Natural killer cell treated with Interleukin-12 subunit alpha and Interleukin-12 subunit beta and Interleukin-15 and Interleukin-18, amount 100 ng/mL, for 72 hours (primary cell): ENCODE results near the gene INF2. TPM values are rescaled to one million over a fixed set of nuclear protein-coding genes. Genes with fewer than 3 reads are reported as not detected.
A peak's percentile ranks its signal among the peaks of the same experiment; 100 is the strongest.

ENCODE experiments used
- ATAC-seq, 2 donors: fragments of 150-1000 bp; cut with Tn5 transposase in 1 of 2; sonication (Bioruptor Pico), chemical (Tn5 transposase) in 1 of 2; 2 replicates each; pipeline ENCODE4 v1.10.0; 2021
- DNase-seq: peaks from one replicate; pipeline ENCODE4 v3.0.0; 2022; ENCODE audit warnings: low spot score
- H3K27ac Mint-ChIP-seq, 2 donors: 1 replicate in 1 of 2; 2 replicates in 1 of 2; pipeline ENCODE4 v1.8.0; 2022; ENCODE audit warnings: mixed read lengths in 2 of 2, mild to moderate bottlenecking in 1 of 2, moderate library complexity in 1 of 2
- H3K27me3 Mint-ChIP-seq, 2 donors: 1 replicate in 1 of 2; 2 replicates in 1 of 2; pipeline ENCODE4 v1.8.0; 2022; ENCODE audit warnings: mixed read lengths in 2 of 2
- H3K36me3 Mint-ChIP-seq: one replicate; pipeline ENCODE4 v1.8.0; 2022; ENCODE audit warnings: mixed read lengths
- H3K4me1 Mint-ChIP-seq, 2 donors: 1 replicate in 1 of 2; 2 replicates in 1 of 2; pipeline ENCODE4 v1.8.0; 2022; ENCODE audit warnings: low read depth in 2 of 2, mixed read lengths in 2 of 2, mild to moderate bottlenecking in 1 of 2
- H3K4me3 Mint-ChIP-seq: one replicate; pipeline ENCODE4 v1.8.0; 2022; ENCODE audit warnings: mixed read lengths
- H3K9me3 Mint-ChIP-seq: 2 replicates; pipeline ENCODE4 v1.8.0; 2022; ENCODE audit warnings: mixed read lengths
- total RNA-seq, 2 donors: library from RNA; stranded (reverse); gene quantifications; one replicate each; pipeline ENCODE4 v1.2.3, GENCODE V29; 2022

Gene INF2
- 10 to 100 TPM; 19.2 to 44.9 TPM for total RNA-seq

GRCh38 chr14:104689109-104689880 lies at the start of gene INF2:
TSS of gene INF2 (plus strand) at chr14:104689618. CDS start at chr14:104701366, 11,748 bp downstream.
- no peak for DNase-seq
- peak within 1 kb of the TSS; percentile 22 for H3K4me3 Mint-ChIP-seq
- H3K36me3 Mint-ChIP-seq: no peaks in the 10 kb centered on the region
- no peaks in the 10 kb centered on the region for H3K9me3 Mint-ChIP-seq
- H3K27me3 Mint-ChIP-seq: peaks cover 0 to 2% of the 10 kb centered on the region in 2 donors
- peaks cover 12 to 19% of the 10 kb centered on the region in 2 donors for H3K4me1 Mint-ChIP-seq
- H3K27ac Mint-ChIP-seq: no peak within 1 kb of the TSS
- peak; percentile 74 to 82 for ATAC-seq

- no peaks in the 10 kb centered on the region for H3K4me1 Mint-ChIP-seq
- no peak overlapping the region for H3K4me3 Mint-ChIP-seq
- H3K27ac Mint-ChIP-seq: no peak overlapping the region
- H3K27me3 Mint-ChIP-seq: peaks cover 12 to 22% of the 10 kb centered on the region in 2 donors
- ATAC-seq (peak; percentile 50 to 70), DNase-seq (no peak)
- no peaks in the 10 kb centered on the region for H3K9me3 Mint-ChIP-seq
- no peaks in the 10 kb centered on the region for H3K36me3 Mint-ChIP-seq
Measured at GRCh38 chr14:104639885-104640548, 49.4 kb upstream of the INF2 start.

GRCh38 chr14:104640681-104641080 lies 48.7 kb upstream of the INF2 start:
- ATAC-seq (no peak), DNase-seq (no peak)
- Mint-ChIP-seq H3K36me3 (no peaks in the 10 kb centered on the region), H3K27me3 (peaks cover 15 to 26% of the 10 kb centered on the region in 2 donors), H3K4me1 (no peaks in the 10 kb centered on the region), H3K27ac (no peak overlapping the region), H3K9me3 (peaks cover 3% of the 10 kb centered on the region), H3K4me3 (no peak overlapping the region)

GRCh38 chr14:104641753-104642539 lies 47.5 kb upstream of the INF2 start:
- ATAC-seq (peak in 1 of 2 donors; percentile 39), DNase-seq (no peak)
- Mint-ChIP-seq H3K36me3 (no peaks in the 10 kb centered on the region), H3K27ac (no peak overlapping the region), H3K9me3 (peaks cover 3% of the 10 kb centered on the region), H3K27me3 (peaks cover 15 to 30% of the 10 kb centered on the region in 2 donors), H3K4me3 (no peak overlapping the region), H3K4me1 (no peaks in the 10 kb centered on the region)

GRCh38 chr14:104642540-104642868 lies 46.9 kb upstream of the INF2 start:
- DNase-seq: no peak
- H3K36me3 Mint-ChIP-seq: no peaks in the 10 kb centered on the region
- H3K4me1 Mint-ChIP-seq: no peaks in the 10 kb centered on the region
- ATAC-seq: peak in 1 of 2 donors; percentile 11
- H3K4me3 Mint-ChIP-seq: no peak overlapping the region
- no peak overlapping the region for H3K27ac Mint-ChIP-seq
- H3K9me3 Mint-ChIP-seq: peaks cover 3% of the 10 kb centered on the region
- peaks cover 15 to 28% of the 10 kb centered on the region in 2 donors for H3K27me3 Mint-ChIP-seq

- no peak overlapping the region for H3K27ac Mint-ChIP-seq
- DNase-seq: no peak
- no peak for ATAC-seq
- H3K4me3 Mint-ChIP-seq: no peak overlapping the region
- H3K36me3 Mint-ChIP-seq: no peaks in the 10 kb centered on the region
- H3K27me3 Mint-ChIP-seq: peaks cover 13 to 22% of the 10 kb centered on the region in 2 donors
- no peaks in the 10 kb centered on the region for H3K4me1 Mint-ChIP-seq
- peaks cover 3% of the 10 kb centered on the region for H3K9me3 Mint-ChIP-seq
Measured at GRCh38 chr14:104643306-104643705, 46.1 kb upstream of the INF2 start.

- no peak overlapping the region for H3K27ac Mint-ChIP-seq
- ATAC-seq (no peak), DNase-seq (no peak)
- H3K4me3 Mint-ChIP-seq: no peak overlapping the region
- H3K36me3 Mint-ChIP-seq: no peaks in the 10 kb centered on the region
- no peaks in the 10 kb centered on the region for H3K4me1 Mint-ChIP-seq
- peaks cover 3% of the 10 kb centered on the region for H3K9me3 Mint-ChIP-seq
- peaks cover 10 to 25% of the 10 kb centered on the region in 2 donors for H3K27me3 Mint-ChIP-seq
Measured at GRCh38 chr14:104644091-104644635, 45.3 kb upstream of the INF2 start.

- no peak for ATAC-seq
- no peaks in the 10 kb centered on the region for H3K4me1 Mint-ChIP-seq
- peaks cover 17 to 30% of the 10 kb centered on the region in 2 donors for H3K27me3 Mint-ChIP-seq
- no peaks in the 10 kb centered on the region for H3K36me3 Mint-ChIP-seq
- H3K27ac Mint-ChIP-seq: no peak overlapping the region
- H3K4me3 Mint-ChIP-seq: no peak overlapping the region
- DNase-seq: no peak
- peaks cover 3% of the 10 kb centered on the region for H3K9me3 Mint-ChIP-seq
Measured at GRCh38 chr14:104644656-104645378, 44.6 kb upstream of the INF2 start.

- DNase-seq (no peak), ATAC-seq (no peak)
- H3K4me3 Mint-ChIP-seq: no peak overlapping the region
- peaks cover 18 to 26% of the 10 kb centered on the region in 2 donors for H3K27me3 Mint-ChIP-seq
- no peaks in the 10 kb centered on the region for H3K4me1 Mint-ChIP-seq
- peaks cover 3% of the 10 kb centered on the region for H3K9me3 Mint-ChIP-seq
- no peaks in the 10 kb centered on the region for H3K36me3 Mint-ChIP-seq
- H3K27ac Mint-ChIP-seq: no peak overlapping the region
Measured at GRCh38 chr14:104647467-104648043, 41.9 kb upstream of the INF2 start.

GRCh38 chr14:104650057-104650980 lies 39.1 kb upstream of the INF2 start:
- H3K4me1 Mint-ChIP-seq: no peaks in the 10 kb centered on the region
- H3K27me3 Mint-ChIP-seq: peaks cover 17 to 23% of the 10 kb centered on the region in 2 donors
- H3K27ac Mint-ChIP-seq: no peak overlapping the region
- H3K4me3 Mint-ChIP-seq: no peak overlapping the region
- H3K36me3 Mint-ChIP-seq: no peaks in the 10 kb centered on the region
- DNase-seq (no peak), ATAC-seq (peak; percentile 58 to 83)
- peaks cover under 1% of the 10 kb centered on the region for H3K9me3 Mint-ChIP-seq

- Mint-ChIP-seq H3K4me3 (no peak overlapping the region), H3K27me3 (peaks cover 26 to 27% of the 10 kb centered on the region in 2 donors), H3K36me3 (no peaks in the 10 kb centered on the region), H3K9me3 (no peaks in the 10 kb centered on the region), H3K4me1 (peaks cover 0 to 3% of the 10 kb centered on the region in 2 donors), H3K27ac (no peak overlapping the region)
- no peak for DNase-seq
- peak; percentile 24 to 47 for ATAC-seq
Measured at GRCh38 chr14:104650981-104651875, 38.2 kb upstream of the INF2 start.
